Gastrocnemius medialis (tissue), 4 donors: Measurements from ENCODE around the gene SMURF1. TPM values are rescaled to one million over a fixed set of nuclear protein-coding genes. Genes with fewer than 3 reads are reported as not detected.

Source experiments
- ATAC-seq, 2 donors: fragments of 150-250 bp; one replicate each; pipeline ENCODE4 v1.9.1; 2016
- DNase-seq, 2 donors: peaks; one replicate each; pipeline ENCODE4 v3.0.0-alpha.2; 2019
- H3K27ac ChIP-seq, 4 donors: fragments of 200-600 bp; sonication (generic); 1 replicate in 1 of 4; 2 replicates in 3 of 4; pipeline ENCODE4 v1.5.1; 2016 to 2018; ENCODE audit warnings: mild to moderate bottlenecking in 2 of 4, moderate library complexity in 1 of 4
- H3K27me3 ChIP-seq, 3 donors: fragments of 200-600 bp; sonication (generic) in 2 of 3; 1 replicate in 1 of 3; 2 replicates in 2 of 3; pipeline versions ENCODE4 v1.5.1 to v1.6.0; 2016 to 2019; ENCODE audit warnings: mild to moderate bottlenecking in 1 of 3, moderate library complexity in 1 of 3
- H3K36me3 ChIP-seq, 2 donors: fragments of 200-600 bp; sonication (generic) in 1 of 2; one replicate each; pipeline ENCODE4 v1.5.1; 2017 to 2018
- H3K4me1 ChIP-seq, 2 donors: fragments of 200-600 bp; sonication (generic) in 1 of 2; one replicate each; pipeline ENCODE4 v1.5.1; 2016 to 2017; ENCODE audit warnings: mild to moderate bottlenecking in 2 of 2
- H3K4me3 ChIP-seq, 4 donors: fragments of 200-600 bp; sonication (generic) in 3 of 4; 1 replicate in 1 of 4; 2 replicates in 3 of 4; pipeline ENCODE4 v1.5.1; 2016 to 2019; ENCODE audit warnings: mild to moderate bottlenecking in 2 of 4
- H3K9me3 ChIP-seq, 3 donors: fragments of 200-600 bp; sonication (generic) in 2 of 3; 1 replicate in 1 of 3; 2 replicates in 2 of 3; pipeline ENCODE4 v1.5.1; 2016 to 2019
- POLR2A ChIP-seq, 2 donors: fragments of 450-650 bp; IDR thresholded peaks; one replicate each; pipeline ENCODE4 v1.6.1; 2017; ENCODE audit warnings: antibody characterized with exemption in 2 of 2, mild to moderate bottlenecking in 2 of 2, moderate library complexity in 2 of 2
- in situ Hi-C, 4 donors: fragments of 200-750 bp; cut with MboI; loops; one replicate each; pipeline versions ENCODE4 v1.15.0 to v1.8.0; 2017; ENCODE audit warnings: low sequenced_read_pairs in 4 of 4
- intact Hi-C: fragments of 100-400 bp; cut with DNase I; formaldehyde crosslinking; loops from one replicate; pipeline ENCODE4 v1.15.1; 2023; ENCODE audit warnings: low total_unique reads
- total RNA-seq, 4 donors: library from RNA; depleted of rRNA; stranded (reverse); fragments of >200 nt; gene quantifications; one replicate each; pipeline versions ENCODE4 v1.1.0 to v1.2.3, GENCODE V29; 2016
- TF ChIP-seq, protein P1 (sequence below), 5 experiments: fragments of 450-650 bp in 3 of 5; fragments of 200-600 bp in 2 of 5; sonication (generic) in 2 of 5; IDR thresholded peaks in 4 of 5; conservative IDR thresholded peaks in 1 of 5; 1 replicate in 4 of 5; 2 replicates in 1 of 5; pipeline ENCODE4 v1.5.1; 2016 to 2019; ENCODE audit warnings: antibody characterized with exemption in 5 of 5, mild to moderate bottlenecking in 3 of 5, moderate library complexity in 3 of 5

SMURF1 gene
- total RNA-seq, 4 donors from 2014 or later = 15.4 to 44.8 (median 18.3) TPM

- ATAC-seq (no peak), DNase-seq (no peak)
- no peaks in the 10 kb centered on the region for H3K9me3 ChIP-seq
- H3K36me3 ChIP-seq = no peaks in the 10 kb centered on the region
- TF ChIP-seq, protein P1, sequence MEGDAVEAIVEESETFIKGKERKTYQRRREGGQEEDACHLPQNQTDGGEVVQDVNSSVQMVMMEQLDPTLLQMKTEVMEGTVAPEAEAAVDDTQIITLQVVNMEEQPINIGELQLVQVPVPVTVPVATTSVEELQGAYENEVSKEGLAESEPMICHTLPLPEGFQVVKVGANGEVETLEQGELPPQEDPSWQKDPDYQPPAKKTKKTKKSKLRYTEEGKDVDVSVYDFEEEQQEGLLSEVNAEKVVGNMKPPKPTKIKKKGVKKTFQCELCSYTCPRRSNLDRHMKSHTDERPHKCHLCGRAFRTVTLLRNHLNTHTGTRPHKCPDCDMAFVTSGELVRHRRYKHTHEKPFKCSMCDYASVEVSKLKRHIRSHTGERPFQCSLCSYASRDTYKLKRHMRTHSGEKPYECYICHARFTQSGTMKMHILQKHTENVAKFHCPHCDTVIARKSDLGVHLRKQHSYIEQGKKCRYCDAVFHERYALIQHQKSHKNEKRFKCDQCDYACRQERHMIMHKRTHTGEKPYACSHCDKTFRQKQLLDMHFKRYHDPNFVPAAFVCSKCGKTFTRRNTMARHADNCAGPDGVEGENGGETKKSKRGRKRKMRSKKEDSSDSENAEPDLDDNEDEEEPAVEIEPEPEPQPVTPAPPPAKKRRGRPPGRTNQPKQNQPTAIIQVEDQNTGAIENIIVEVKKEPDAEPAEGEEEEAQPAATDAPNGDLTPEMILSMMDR (IDR thresholded peaks at IDR 0.05 in 4 of 5, conservative IDR thresholded peaks at IDR 0.05 in 1 of 5) = no peak
- TF ChIP-seq POLR2A (IDR thresholded peaks at IDR 0.05) = no peak
- H3K4me3 ChIP-seq = no peak overlapping the region
- no peak overlapping the region for H3K27ac ChIP-seq
- in situ Hi-C loops (no loop called here), intact Hi-C loops (no loop called here)
- H3K4me1 ChIP-seq = peaks cover 15 to 17% of the 10 kb centered on the region in 2 donors
- no peaks in the 10 kb centered on the region for H3K27me3 ChIP-seq
These were observed 60.2 kb downstream of the SMURF1 start for GRCh38 chr7:99083733-99084132.

GRCh38 chr7:99083068-99083651, 60.7 kb downstream of the SMURF1 start:
- Histone ChIP-seq H3K4me3 (no peak overlapping the region), H3K4me1 (peaks cover 16 to 22% of the 10 kb centered on the region in 2 donors), H3K36me3 (no peaks in the 10 kb centered on the region), H3K27ac (no peak overlapping the region), H3K27me3 (no peaks in the 10 kb centered on the region), H3K9me3 (no peaks in the 10 kb centered on the region)
- intact Hi-C loops (no loop called here), in situ Hi-C loops (no loop called here)
- no peak for DNase-seq
- TF ChIP-seq POLR2A (IDR thresholded peaks at IDR 0.05) = no peak
- TF ChIP-seq, protein P1 (IDR thresholded peaks at IDR 0.05 in 4 of 5, conservative IDR thresholded peaks at IDR 0.05 in 1 of 5) = no peak
- ATAC-seq = no peak

DNA sequence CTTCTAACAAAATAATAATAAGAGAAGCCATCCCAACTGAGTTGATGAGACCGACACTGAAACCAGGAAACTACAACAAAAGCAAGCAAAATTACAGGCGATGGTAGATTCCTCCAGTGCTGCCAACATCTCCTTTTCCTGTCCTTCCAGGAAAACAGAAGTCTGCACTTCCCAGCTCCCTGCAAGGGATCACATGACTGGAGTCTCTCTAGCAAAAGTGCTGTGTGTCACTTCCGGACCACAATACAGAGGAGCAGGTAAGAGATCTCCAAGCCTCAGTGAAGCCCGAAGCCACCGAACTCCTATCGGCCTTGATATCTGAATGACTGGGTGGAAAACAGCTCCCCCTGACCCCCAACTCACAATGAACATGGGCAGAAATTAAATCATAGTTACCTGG, 63.2 kb downstream of the SMURF1 start:
- ATAC-seq (no peak), DNase-seq (no peak)
- Histone ChIP-seq H3K4me1 (peaks cover 26 to 33% of the 10 kb centered on the region in 2 donors), H3K4me3 (no peak overlapping the region), H3K9me3 (no peaks in the 10 kb centered on the region), H3K27me3 (no peaks in the 10 kb centered on the region), H3K27ac (no peak overlapping the region), H3K36me3 (no peaks in the 10 kb centered on the region)
- TF ChIP-seq, protein P1 (IDR thresholded peaks at IDR 0.05 in 4 of 5, conservative IDR thresholded peaks at IDR 0.05 in 1 of 5) = no peak
- TF ChIP-seq POLR2A (IDR thresholded peaks at IDR 0.05) = no peak
- in situ Hi-C loops (no loop called here), intact Hi-C loops (no loop called here)

DNA sequence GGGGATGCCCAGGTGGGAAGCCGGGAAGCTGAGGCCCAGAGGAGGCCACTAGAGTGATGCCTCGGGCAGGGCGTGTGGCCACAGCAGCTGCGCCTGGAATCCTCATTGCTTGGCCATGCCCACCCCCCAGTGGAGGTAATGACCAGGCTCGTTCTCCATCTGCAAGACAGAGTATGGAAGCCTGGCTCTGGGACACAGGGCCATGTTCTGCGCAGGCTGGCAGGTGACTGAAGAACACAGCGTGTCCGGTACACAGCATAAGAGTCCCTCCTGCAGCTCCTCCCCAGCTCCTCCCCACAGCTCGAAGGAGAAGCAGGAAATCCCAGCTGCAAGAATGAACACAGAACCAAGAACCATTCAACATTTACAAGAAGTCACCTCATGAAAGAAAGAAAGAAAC, 64.8 kb downstream of the SMURF1 start:
- no peaks in the 10 kb centered on the region for H3K36me3 ChIP-seq
- H3K4me3 ChIP-seq = no peak overlapping the region
- ATAC-seq = peak; percentile 41 to 69
- no peaks in the 10 kb centered on the region for H3K9me3 ChIP-seq
- in situ Hi-C loops = no loop called here
- TF ChIP-seq, protein P1 (IDR thresholded peaks at IDR 0.05 in 4 of 5, conservative IDR thresholded peaks at IDR 0.05 in 1 of 5) = no peak
- no peak for TF ChIP-seq POLR2A (IDR thresholded peaks at IDR 0.05)
- peaks cover 29 to 36% of the 10 kb centered on the region in 2 donors for H3K4me1 ChIP-seq
- DNase-seq = peak in 1 of 2 donors; percentile 44
- intact Hi-C loops = no loop called here
- H3K27me3 ChIP-seq = no peaks in the 10 kb centered on the region
- peak overlapping the region in 2 of 4 donors; percentile 35 to 73 for H3K27ac ChIP-seq

- Histone ChIP-seq H3K4me1 (peaks cover 29 to 36% of the 10 kb centered on the region in 2 donors), H3K36me3 (no peaks in the 10 kb centered on the region), H3K4me3 (no peak overlapping the region), H3K27ac (peak overlapping the region in 2 of 4 donors; percentile 35 to 73), H3K27me3 (no peaks in the 10 kb centered on the region), H3K9me3 (no peaks in the 10 kb centered on the region)
- intact Hi-C loops (no loop called here), in situ Hi-C loops (no loop called here)
- DNase-seq (no peak), ATAC-seq (peak in 1 of 2 donors; percentile 33)
- no peak for TF ChIP-seq POLR2A (IDR thresholded peaks at IDR 0.05)
- TF ChIP-seq, protein P1 (IDR thresholded peaks at IDR 0.05 in 4 of 5, conservative IDR thresholded peaks at IDR 0.05 in 1 of 5) = no peak
These were observed 65.5 kb downstream of the SMURF1 start for GRCh38 chr7:99078416-99078815.
